Neural cell (in vitro differentiated cells): ENCODE measurements around the gene PRKCA.

Experiments
- CTCF ChIP-seq: fragments of 450-650 bp; IDR thresholded peaks from 2 replicates; pipeline ENCODE4 v1.5.1; 2014; ENCODE audit warnings: antibody characterized with exemption, mild to moderate bottlenecking, moderate library complexity; ENCODE audit not compliant: poor library complexity, severe bottlenecking
- EP300 ChIP-seq: fragments of 450-650 bp; conservative IDR thresholded peaks from 2 replicates; pipeline ENCODE4 v1.6.1; 2014; ENCODE audit warnings: antibody characterized with exemption, mild to moderate bottlenecking, moderate library complexity; ENCODE audit not compliant: poor library complexity, severe bottlenecking
- EZH2 ChIP-seq: fragments of 200-600, 300-800 bp; shearing (Covaris generic), sonication (generic); IDR thresholded peaks from 2 replicates; pipeline ENCODE4 v1.6.1; 2014; ENCODE audit warnings: antibody characterized with exemption, low read length, borderline replicate concordance, mild to moderate bottlenecking; ENCODE audit not compliant: insufficient read depth, poor library complexity, severe bottlenecking
- MXI1 ChIP-seq: fragments of 450-650 bp; conservative IDR thresholded peaks from 2 replicates; pipeline ENCODE4 v1.6.1; 2014; ENCODE audit warnings: antibody characterized with exemption, mild to moderate bottlenecking; ENCODE audit not compliant: poor library complexity, severe bottlenecking
- POLR2AphosphoS5 ChIP-seq: IDR thresholded peaks from 2 replicates; pipeline ENCODE4 v1.6.1; 2012
- RAD21 ChIP-seq: fragments of 450-650 bp; conservative IDR thresholded peaks from 2 replicates; pipeline ENCODE4 v1.6.1; 2014; ENCODE audit warnings: antibody characterized with exemption, mild to moderate bottlenecking, moderate library complexity
- REST ChIP-seq: IDR thresholded peaks from 2 replicates; pipeline ENCODE4 v1.6.1; 2012; ENCODE audit warnings: borderline replicate concordance
- SMC3 ChIP-seq: fragments of 450-650 bp; conservative IDR thresholded peaks from 2 replicates; pipeline ENCODE4 v1.6.1; 2014; ENCODE audit warnings: antibody characterized with exemption, mild to moderate bottlenecking, moderate library complexity; ENCODE audit not compliant: poor library complexity

GRCh38 chr17:66837885-66838665 lies 535.7 kb downstream of the PRKCA start:
- no peak for TF ChIP-seq EP300
- no peak for TF ChIP-seq CTCF
- TF ChIP-seq EZH2, result no peak
- TF ChIP-seq POLR2AphosphoS5, result no peak
- TF ChIP-seq MXI1, result no peak
- no peak for TF ChIP-seq REST
- TF ChIP-seq RAD21, result no peak
- TF ChIP-seq SMC3, result no peak
